ENCODE measurements around the gene PET117. TPM values are rescaled to one million over a fixed set of nuclear protein-coding genes. Genes with fewer than 3 reads are reported as not detected.
A peak's percentile ranks its signal among the peaks of the same experiment; 100 is the strongest.
"Not testable (repeated sequence)": the region's sequence is repeated elsewhere in the genome, so short reads cannot be mapped to it uniquely, and the experiment has no call there.

The PET117 gene, protein sequence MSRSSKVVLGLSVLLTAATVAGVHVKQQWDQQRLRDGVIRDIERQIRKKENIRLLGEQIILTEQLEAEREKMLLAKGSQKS
- total RNA-seq: 1 to 10 TPM; 8.2 to 8.4 TPM

- Mint-ChIP-seq H3K27ac (peak within 1 kb of the TSS; percentile 87), H3K36me3 (ENCODE audit: low read depth) (peaks cover 9% of the 10 kb centered on the region), H3K27me3 (no peaks in the 10 kb centered on the region), H3K4me1 (peaks cover 16% of the 10 kb centered on the region), H3K4me3 (peak within 1 kb of the TSS; percentile 79), H3K9me3 (no peaks in the 10 kb centered on the region)
- peak; percentile 91 for ATAC-seq (replicated peaks)
Measured at GRCh38 chr20:18137412-18138265, at the start of gene PET117, which contains the start of gene KAT14. PET117 (plus strand) TSS chr20:18137863; CDS start chr20:18137956, 93 bp downstream. KAT14 (plus strand) TSS chr20:18137863; CDS start chr20:18142661, 4,798 bp downstream.

DNA sequence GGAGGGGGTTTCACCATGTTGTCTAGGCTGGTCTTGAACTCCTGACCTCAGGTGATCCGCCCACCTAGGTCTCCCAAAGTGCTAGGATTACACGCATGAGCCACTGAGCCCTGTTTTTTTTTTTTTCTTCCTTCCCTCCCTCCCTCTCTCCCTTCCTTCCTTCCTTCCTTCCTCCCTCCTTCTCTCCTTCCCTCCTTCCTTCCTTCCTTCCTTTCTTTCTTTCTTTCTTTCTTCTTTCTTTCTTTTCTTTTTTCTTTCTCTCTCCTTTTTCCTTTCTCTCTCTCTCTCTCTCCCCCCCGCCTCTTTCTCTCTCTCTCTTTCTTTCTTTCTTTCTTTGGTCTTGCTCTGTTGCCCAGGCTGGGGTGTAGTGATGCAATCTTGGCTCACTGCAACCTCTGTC, 49.4 kb upstream of the PET117 start:
- not testable (repeated sequence) for ATAC-seq (replicated peaks); H3K4me3 Mint-ChIP-seq; H3K9me3 Mint-ChIP-seq; H3K36me3 Mint-ChIP-seq (ENCODE audit: low read depth); H3K27ac Mint-ChIP-seq; H3K4me1 Mint-ChIP-seq
- H3K27me3 Mint-ChIP-seq: peaks cover 11% of the 10 kb centered on the region

DNA sequence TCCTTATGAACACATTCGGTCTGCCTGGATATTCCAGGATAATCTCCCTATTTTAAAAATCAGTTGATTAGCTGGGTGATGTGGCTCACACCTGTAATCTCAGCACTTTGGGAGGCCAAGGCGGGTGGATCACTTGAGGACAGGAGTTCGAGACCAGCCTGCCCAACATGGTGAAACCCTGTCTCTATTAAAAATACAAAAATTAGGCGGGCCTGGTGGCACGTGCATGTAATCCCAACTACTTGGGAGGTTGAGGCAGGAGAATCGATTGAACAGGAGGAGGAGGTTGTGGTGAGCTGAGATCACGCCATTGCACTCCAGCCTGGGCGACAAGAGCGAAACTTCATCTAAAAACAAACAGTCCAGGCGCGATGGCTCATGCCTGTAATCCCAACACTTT, 48.8 kb upstream of the PET117 start:
- peaks cover 11% of the 10 kb centered on the region for H3K27me3 Mint-ChIP-seq
- not testable (repeated sequence) for H3K36me3 Mint-ChIP-seq (ENCODE audit: low read depth); H3K27ac Mint-ChIP-seq; H3K9me3 Mint-ChIP-seq; ATAC-seq (replicated peaks); H3K4me3 Mint-ChIP-seq; H3K4me1 Mint-ChIP-seq

DNA sequence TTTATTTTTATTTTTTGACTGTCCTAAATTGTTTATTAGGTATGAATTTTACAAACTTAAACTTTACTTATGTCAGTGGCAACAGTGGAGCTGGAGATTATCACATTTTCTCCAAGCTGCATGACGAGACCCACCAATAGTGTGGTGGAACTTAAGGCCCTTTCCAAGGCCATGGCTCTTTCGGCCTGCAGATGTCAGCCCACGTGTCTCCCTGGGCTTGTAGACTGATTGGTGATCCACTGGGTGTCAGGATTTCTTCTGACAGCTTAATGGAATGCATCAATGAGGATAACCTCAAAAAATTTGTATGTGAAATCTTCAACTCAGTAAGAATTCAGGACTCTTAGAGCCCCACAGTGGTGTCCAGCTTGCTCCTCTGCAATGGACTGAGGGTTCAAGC, 47.6 kb upstream of the PET117 start:
- no peak for ATAC-seq (replicated peaks)
- H3K27me3 Mint-ChIP-seq: peaks cover 11% of the 10 kb centered on the region
- H3K4me1 Mint-ChIP-seq: no peaks in the 10 kb centered on the region
- H3K4me3 Mint-ChIP-seq: no peak overlapping the region
- no peaks in the 10 kb centered on the region for H3K36me3 Mint-ChIP-seq (ENCODE audit: low read depth)
- no peak overlapping the region for H3K27ac Mint-ChIP-seq
- no peaks in the 10 kb centered on the region for H3K9me3 Mint-ChIP-seq

DNA sequence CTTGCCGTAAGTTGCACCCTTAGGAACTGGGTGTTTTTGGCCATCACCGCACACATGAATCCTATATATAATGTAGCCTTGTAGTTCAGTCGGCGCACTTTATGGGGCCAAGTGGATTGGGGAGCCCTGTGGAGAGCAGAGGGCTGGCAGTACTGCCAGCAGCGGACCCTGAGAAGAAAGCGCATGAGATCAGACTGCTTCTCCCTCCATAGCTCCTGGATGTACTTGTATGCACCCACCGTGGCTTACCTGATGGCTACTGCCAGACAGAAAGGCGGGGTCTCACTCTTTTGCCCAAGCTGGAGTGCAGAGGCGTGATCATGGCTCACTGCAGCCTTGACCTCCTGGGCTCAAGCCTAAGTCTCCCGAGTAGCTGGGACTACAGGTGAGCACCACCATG, 47.2 kb upstream of the PET117 start:
- Mint-ChIP-seq H3K27ac (no peak overlapping the region), H3K27me3 (peaks cover 11% of the 10 kb centered on the region), H3K36me3 (ENCODE audit: low read depth) (no peaks in the 10 kb centered on the region), H3K4me1 (no peaks in the 10 kb centered on the region), H3K9me3 (no peaks in the 10 kb centered on the region), H3K4me3 (no peak overlapping the region)
- no peak for ATAC-seq (replicated peaks)

DNA sequence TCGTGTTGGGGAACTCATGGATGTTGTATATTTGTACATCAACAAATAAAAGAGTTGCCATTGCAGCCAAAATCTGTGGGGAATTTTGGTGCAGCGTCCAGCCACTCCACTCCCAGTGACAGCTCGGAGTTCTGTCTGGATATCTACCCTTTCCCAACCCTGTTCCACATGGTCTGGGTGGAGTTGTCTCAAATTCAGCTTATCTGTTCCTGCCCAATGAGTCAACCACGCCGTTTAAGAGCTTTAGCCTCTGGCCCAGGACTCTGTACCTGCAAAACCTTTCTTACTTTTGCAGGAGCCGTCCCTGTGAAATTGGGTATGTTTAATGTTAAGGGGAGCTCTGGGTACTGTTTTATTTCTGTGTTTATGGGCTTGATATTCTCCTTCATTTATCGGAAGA, 46.0 kb upstream of the PET117 start:
- ATAC-seq (replicated peaks): no peak
- Mint-ChIP-seq H3K36me3 (ENCODE audit: low read depth) (no peaks in the 10 kb centered on the region), H3K27me3 (peaks cover 13% of the 10 kb centered on the region), H3K9me3 (no peaks in the 10 kb centered on the region), H3K27ac (no peak overlapping the region), H3K4me1 (no peaks in the 10 kb centered on the region), H3K4me3 (no peak overlapping the region)

- no peak for ATAC-seq (replicated peaks)
- Mint-ChIP-seq H3K27ac (no peak overlapping the region), H3K27me3 (peaks cover 13% of the 10 kb centered on the region), H3K9me3 (no peaks in the 10 kb centered on the region), H3K4me1 (no peaks in the 10 kb centered on the region), H3K36me3 (ENCODE audit: low read depth) (no peaks in the 10 kb centered on the region), H3K4me3 (no peak overlapping the region)
Measured at GRCh38 chr20:18092890-18093289, 44.8 kb upstream of the PET117 start.

DNA sequence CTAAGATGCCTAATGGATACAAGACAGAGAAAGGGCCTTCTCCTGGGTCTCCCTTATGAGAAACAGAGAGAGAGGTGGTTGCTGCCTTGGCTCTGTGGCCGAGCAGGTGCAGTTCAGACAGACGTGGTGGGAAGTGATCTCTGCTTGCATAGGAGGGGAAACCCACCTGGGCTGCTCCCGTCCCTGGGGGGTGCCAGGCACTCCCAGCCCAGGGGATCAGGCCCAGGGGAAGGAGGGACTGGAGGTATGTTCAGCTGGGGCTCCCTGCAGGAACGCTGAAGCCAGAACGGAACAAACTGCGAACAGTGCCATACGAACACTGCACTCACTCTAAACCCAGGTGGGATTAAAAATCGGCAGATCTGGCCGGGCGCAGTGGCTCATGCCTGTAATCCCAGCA, 44.3 kb upstream of the PET117 start:
- peaks cover 12% of the 10 kb centered on the region for H3K27me3 Mint-ChIP-seq
- no peaks in the 10 kb centered on the region for H3K9me3 Mint-ChIP-seq
- no peak overlapping the region for H3K27ac Mint-ChIP-seq
- no peaks in the 10 kb centered on the region for H3K36me3 Mint-ChIP-seq (ENCODE audit: low read depth)
- H3K4me3 Mint-ChIP-seq: no peak overlapping the region
- no peak for ATAC-seq (replicated peaks)
- no peaks in the 10 kb centered on the region for H3K4me1 Mint-ChIP-seq

DNA sequence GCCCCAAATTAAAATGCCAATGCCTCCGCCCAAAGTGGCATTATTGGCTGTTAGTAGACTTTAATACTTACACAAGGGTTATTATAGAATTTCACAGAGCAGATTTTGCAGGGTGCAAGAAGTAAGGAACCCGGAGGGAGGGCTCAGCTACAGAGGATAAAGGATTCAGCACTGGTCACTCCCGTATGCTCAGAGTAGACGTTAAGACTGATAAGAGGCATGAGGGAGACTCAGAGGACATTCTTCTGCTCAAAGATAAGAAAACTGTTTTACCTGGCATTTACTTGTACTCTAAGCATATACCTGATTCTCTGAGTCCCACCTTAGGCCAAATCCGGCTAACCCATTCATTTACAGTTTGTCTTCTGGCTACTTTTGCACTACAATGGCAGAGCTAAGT, 43.5 kb upstream of the PET117 start:
- Mint-ChIP-seq H3K27ac (no peak overlapping the region), H3K4me1 (no peaks in the 10 kb centered on the region), H3K27me3 (peaks cover 14% of the 10 kb centered on the region), H3K4me3 (no peak overlapping the region), H3K36me3 (ENCODE audit: low read depth) (no peaks in the 10 kb centered on the region), H3K9me3 (no peaks in the 10 kb centered on the region)
- ATAC-seq (replicated peaks): no peak

GRCh38 chr20:18100569-18100968, 37.1 kb upstream of the PET117 start:
- not testable (repeated sequence) for H3K4me3 Mint-ChIP-seq; H3K27ac Mint-ChIP-seq; ATAC-seq (replicated peaks); H3K4me1 Mint-ChIP-seq; H3K36me3 Mint-ChIP-seq (ENCODE audit: low read depth); H3K9me3 Mint-ChIP-seq
- peaks cover 16% of the 10 kb centered on the region for H3K27me3 Mint-ChIP-seq

GRCh38 chr20:18101125-18101810, 36.4 kb upstream of the PET117 start:
- no peak for ATAC-seq (replicated peaks)
- H3K36me3 Mint-ChIP-seq (ENCODE audit: low read depth): no peaks in the 10 kb centered on the region
- no peak overlapping the region for H3K27ac Mint-ChIP-seq
- no peak overlapping the region for H3K4me3 Mint-ChIP-seq
- H3K4me1 Mint-ChIP-seq: no peaks in the 10 kb centered on the region
- H3K27me3 Mint-ChIP-seq: peaks cover 14% of the 10 kb centered on the region
- H3K9me3 Mint-ChIP-seq: no peaks in the 10 kb centered on the region

DNA sequence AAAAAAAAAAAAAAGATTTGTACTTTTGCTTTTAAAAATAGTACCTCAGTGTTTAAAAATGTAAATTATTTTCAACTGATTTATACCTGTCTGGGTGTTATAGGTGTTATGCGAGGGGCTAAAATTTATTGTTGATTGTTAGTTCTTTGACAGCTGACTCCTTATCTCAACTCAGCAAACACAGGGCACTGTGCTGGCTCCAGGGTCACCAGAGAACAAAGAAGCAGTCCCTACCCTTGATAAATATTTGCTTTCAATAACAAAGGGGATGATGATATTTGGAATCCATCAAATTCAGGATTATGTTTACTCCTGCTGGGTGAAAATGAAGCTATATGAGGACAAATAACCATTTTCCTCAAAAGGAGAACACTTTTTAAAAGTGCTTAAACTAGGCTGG, 34.2 kb upstream of the PET117 start:
- no peak overlapping the region for H3K27ac Mint-ChIP-seq
- H3K36me3 Mint-ChIP-seq (ENCODE audit: low read depth): no peaks in the 10 kb centered on the region
- no peak for ATAC-seq (replicated peaks)
- peaks cover 14% of the 10 kb centered on the region for H3K27me3 Mint-ChIP-seq
- no peaks in the 10 kb centered on the region for H3K9me3 Mint-ChIP-seq
- no peaks in the 10 kb centered on the region for H3K4me1 Mint-ChIP-seq
- H3K4me3 Mint-ChIP-seq: no peak overlapping the region

GRCh38 chr20:18108326-18108725, 29.3 kb upstream of the PET117 start:
- H3K27me3 Mint-ChIP-seq: no peaks in the 10 kb centered on the region
- H3K4me3 Mint-ChIP-seq: no peak overlapping the region
- no peaks in the 10 kb centered on the region for H3K36me3 Mint-ChIP-seq (ENCODE audit: low read depth)
- no peak for ATAC-seq (replicated peaks)
- no peaks in the 10 kb centered on the region for H3K4me1 Mint-ChIP-seq
- H3K27ac Mint-ChIP-seq: no peak overlapping the region
- no peaks in the 10 kb centered on the region for H3K9me3 Mint-ChIP-seq

DNA sequence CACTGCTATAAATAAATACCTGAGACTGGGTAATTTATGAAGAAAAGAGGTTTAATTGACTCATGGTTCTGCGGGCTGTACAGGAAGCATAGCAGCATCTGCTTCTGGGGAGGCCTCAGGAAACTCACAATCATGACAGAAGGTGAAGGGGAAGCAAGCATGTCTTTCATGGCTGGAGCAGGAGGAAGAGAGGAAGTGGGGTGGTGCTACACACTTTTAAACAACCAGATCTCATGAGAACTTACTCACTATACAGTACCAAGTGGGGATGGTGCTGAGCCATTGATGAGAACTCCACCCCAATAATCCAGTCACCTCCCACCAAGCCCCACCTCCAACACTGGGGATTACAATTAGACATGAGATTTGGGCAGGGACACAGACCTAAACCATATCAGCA, 9.1 kb upstream of the PET117 start:
- ATAC-seq (replicated peaks): peak; percentile 56
- not testable (repeated sequence) for H3K9me3 Mint-ChIP-seq; H3K4me1 Mint-ChIP-seq; H3K4me3 Mint-ChIP-seq; H3K27me3 Mint-ChIP-seq; H3K36me3 Mint-ChIP-seq (ENCODE audit: low read depth)
- H3K27ac Mint-ChIP-seq: peak overlapping the region; percentile 75

DNA sequence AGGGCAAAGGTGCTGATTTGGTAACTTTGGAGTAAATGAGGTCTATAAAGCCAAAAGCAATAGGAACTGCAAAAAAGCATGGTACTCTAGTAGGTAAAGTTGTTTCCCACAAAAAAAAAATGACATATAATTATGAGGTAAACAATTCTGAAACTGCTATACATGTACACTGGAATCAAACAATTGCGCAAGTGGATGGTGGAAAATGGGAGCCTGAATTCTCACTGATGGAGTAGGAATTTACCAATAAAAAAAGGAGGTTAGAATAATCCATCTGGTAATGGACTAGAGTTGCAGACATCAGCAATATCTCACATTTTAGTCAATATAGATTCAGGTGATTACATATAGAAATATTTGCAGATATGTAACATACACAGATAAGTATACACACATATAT, 5.0 kb upstream of the PET117 start:
- H3K27ac Mint-ChIP-seq: no peak overlapping the region
- H3K4me1 Mint-ChIP-seq: peaks cover 6% of the 10 kb centered on the region
- H3K27me3 Mint-ChIP-seq: no peaks in the 10 kb centered on the region
- no peaks in the 10 kb centered on the region for H3K36me3 Mint-ChIP-seq (ENCODE audit: low read depth)
- H3K9me3 Mint-ChIP-seq: no peaks in the 10 kb centered on the region
- no peak for ATAC-seq (replicated peaks)
- H3K4me3 Mint-ChIP-seq: no peak overlapping the region
